IgD-negative memory B cell (primary cell): ENCODE data around the gene ANKRD44. TPM values are rescaled to one million over a fixed set of nuclear protein-coding genes. Genes with fewer than 3 reads are reported as not detected.
A peak's percentile ranks its signal among the peaks of the same experiment; 100 is the strongest.

Source experiments
- H3K27ac Mint-ChIP-seq, 3 donors: one replicate each; pipeline ENCODE4 v1.8.0; 2020 to 2022; ENCODE audit warnings: mild to moderate bottlenecking in 3 of 3, mixed read lengths in 3 of 3, moderate library complexity in 1 of 3
- H3K27me3 Mint-ChIP-seq: one replicate; pipeline ENCODE4 v1.8.0; 2021; ENCODE audit warnings: mixed read lengths
- H3K36me3 Mint-ChIP-seq: one replicate; pipeline ENCODE4 v1.8.0; 2020; ENCODE audit warnings: mild to moderate bottlenecking, mixed read lengths
- H3K4me1 Mint-ChIP-seq, 3 donors: one replicate each; pipeline ENCODE4 v1.8.0; 2020 to 2022; ENCODE audit warnings: mixed read lengths in 3 of 3, mild to moderate bottlenecking in 1 of 3
- H3K4me3 Mint-ChIP-seq, 4 donors: one replicate each; pipeline ENCODE4 v1.8.0; 2020 to 2022; ENCODE audit warnings: mild to moderate bottlenecking in 4 of 4, mixed read lengths in 4 of 4, moderate library complexity in 3 of 4
- H3K9me3 Mint-ChIP-seq, 3 donors: one replicate each; pipeline ENCODE4 v1.8.0; 2020 to 2021; ENCODE audit warnings: mixed read lengths in 3 of 3, mild to moderate bottlenecking in 1 of 3
- polyA plus RNA-seq: library from polyadenylated mRNA; unstranded; fragments of 300-500 nt; fragmentation: Illumina TruSeq; gene quantifications from one replicate; pipeline ENCODE4 v1.2.3, GENCODE V29; 2021

ANKRD44 gene
- polyA plus RNA-seq, 1 donor from 2014 or later = 91.6 TPM

DNA sequence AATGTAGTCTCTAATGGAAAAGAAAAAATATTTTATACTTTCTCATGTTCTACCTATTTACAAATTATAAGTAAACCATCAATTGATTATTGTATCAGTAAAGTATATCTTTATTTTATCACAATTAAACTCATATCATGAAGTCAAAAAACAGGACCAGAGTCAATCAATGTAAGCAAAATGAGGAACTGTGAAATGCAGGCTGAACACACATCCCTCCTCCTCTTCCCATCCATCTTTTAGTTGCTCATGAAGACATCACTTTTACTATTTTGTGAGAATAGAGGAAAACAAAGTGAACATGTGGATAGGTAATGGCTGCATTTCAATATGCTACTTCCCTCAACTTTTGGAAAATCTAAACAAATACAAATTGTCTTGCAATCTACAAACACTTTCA is 195.3 kb downstream of the ANKRD44 start:
- Mint-ChIP-seq H3K4me3 (no peak overlapping the region), H3K27me3 (no peaks in the 10 kb centered on the region), H3K4me1 (peaks cover 36 to 39% (median 36%) of the 10 kb centered on the region in 3 donors)

DNA sequence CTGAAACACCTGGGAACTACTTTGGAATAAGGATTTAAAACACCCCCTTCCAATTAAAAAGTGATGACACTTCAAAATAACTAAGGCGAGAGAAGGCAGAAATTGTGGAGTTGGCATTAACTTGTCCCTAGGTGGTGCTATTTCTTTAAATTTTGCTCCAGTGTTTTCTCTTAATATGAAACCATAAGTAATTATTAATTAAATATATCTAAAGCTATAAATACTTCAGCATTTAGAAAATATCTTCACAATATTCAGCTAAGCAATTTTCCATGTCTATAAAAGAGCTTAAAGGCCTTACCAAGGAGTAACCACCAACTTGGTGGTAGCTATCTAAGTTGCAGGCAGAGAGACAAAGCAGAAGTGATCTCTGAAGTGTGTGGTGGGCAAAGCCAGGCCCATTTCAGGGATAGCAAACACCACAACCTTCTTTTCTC is 197.3 kb downstream of the ANKRD44 start:
- no peaks in the 10 kb centered on the region for H3K9me3 Mint-ChIP-seq
- H3K27ac Mint-ChIP-seq = peak overlapping the region; percentile 58 to 95 (median 90)
- peak overlapping the region in 2 of 4 donors; percentile 28 to 35 for H3K4me3 Mint-ChIP-seq
- peaks cover 25 to 33% (median 32%) of the 10 kb centered on the region in 3 donors for H3K4me1 Mint-ChIP-seq
- no peaks in the 10 kb centered on the region for H3K27me3 Mint-ChIP-seq
- H3K36me3 Mint-ChIP-seq = peaks cover 7% of the 10 kb centered on the region

More for the DNA sequence above, 195.3 kb downstream of the ANKRD44 start:
- Mint-ChIP-seq H3K9me3 (no peaks in the 10 kb centered on the region), H3K36me3 (peaks cover 13% of the 10 kb centered on the region), H3K27ac (peak overlapping the region in 2 of 3 donors; percentile 8 to 84)

DNA sequence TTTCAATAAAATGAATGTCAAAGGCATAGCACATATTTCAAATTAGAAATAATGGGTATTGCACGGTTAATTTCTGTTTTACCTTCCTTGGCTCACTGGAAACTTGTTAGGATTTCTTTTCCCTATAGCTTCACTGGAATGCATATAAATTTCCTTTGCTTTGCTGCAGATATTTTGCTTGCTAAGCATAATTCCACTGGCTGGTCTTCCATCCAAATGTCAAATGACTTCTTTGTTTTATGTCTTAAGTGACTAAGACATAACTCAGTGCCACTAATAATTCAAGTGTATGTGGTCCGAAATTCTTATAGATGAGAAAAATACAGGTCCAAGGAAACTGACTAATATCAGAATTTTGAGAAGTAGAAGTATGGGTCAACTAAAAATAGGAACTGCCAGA is 201.3 kb downstream of the ANKRD44 start:
- Mint-ChIP-seq H3K36me3 (peaks cover 2% of the 10 kb centered on the region), H3K27me3 (no peaks in the 10 kb centered on the region), H3K27ac (peak overlapping the region in 1 of 3 donors; percentile 28), H3K4me3 (no peak overlapping the region), H3K4me1 (peaks cover 9 to 12% (median 11%) of the 10 kb centered on the region in 3 donors), H3K9me3 (no peaks in the 10 kb centered on the region)

DNA sequence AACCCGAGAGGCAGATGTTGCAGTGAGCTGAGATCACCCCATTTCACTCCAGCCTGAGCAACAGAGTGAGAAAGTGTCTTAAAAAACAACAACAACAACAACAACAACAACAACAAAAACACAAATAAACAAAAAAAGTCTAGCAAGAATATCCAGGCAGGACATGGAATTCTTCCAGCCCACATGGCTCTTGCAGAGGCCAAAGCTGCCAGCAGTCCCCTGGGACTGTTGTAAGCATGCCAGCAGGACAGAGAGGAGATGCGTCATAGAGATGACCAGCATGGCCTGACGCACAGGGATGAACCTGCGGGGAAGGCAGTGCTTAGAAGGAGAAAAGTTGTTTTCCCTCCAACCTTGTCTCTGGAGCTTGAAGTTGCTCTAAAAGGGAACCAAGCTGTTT is 201.8 kb downstream of the ANKRD44 start:
- no peak overlapping the region for H3K4me3 Mint-ChIP-seq
- no peaks in the 10 kb centered on the region for H3K9me3 Mint-ChIP-seq
- peaks cover 2% of the 10 kb centered on the region for H3K36me3 Mint-ChIP-seq
- H3K27me3 Mint-ChIP-seq = no peaks in the 10 kb centered on the region
- peak overlapping the region in 1 of 3 donors; percentile 53 for H3K27ac Mint-ChIP-seq
- peaks cover 8% of the 10 kb centered on the region in 3 donors for H3K4me1 Mint-ChIP-seq

DNA sequence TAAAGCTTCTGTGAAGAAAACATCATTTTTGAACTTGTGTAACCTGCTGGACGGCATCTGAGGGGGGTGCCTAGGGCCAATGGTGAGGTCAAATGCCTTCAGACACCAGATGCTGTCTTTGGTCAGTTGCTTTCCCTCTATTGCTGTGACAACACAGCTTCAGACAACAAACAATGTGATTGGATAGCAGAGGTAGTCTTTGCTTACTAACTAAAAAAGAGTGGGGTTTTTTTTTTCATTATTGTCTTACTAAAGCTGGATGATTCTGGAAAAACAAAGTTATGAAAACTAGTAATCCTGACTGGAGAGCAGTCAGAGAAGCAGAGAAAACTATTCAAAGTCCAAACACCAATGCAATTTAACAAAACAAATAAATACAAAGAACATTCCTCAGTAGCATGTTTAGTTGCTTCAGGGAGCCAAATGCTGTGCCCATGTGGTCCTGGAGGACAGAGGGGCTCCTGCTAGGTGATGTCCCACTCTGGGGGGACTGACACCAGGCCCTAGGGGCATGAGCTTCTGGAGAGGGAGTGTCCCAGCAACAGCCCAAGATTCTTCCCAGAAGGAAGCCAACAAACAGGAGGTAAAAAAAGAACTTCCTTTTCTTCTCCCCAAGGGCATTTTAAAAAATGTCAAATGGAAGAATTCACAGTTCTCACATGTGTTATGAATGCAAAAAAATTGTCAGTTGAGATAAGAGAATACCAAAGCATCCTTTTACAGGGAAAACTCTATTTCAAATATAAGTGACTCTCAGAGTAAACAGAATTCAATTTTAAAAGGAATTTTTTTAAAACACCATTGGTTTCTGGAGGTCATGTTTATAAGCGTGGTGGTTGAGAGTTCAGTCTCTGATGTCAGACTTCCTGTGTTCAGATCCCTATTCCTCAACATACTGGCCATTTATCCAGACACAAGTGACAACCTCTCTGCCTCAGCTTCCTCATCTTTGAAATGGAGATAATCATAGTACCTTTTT is 203.0 kb downstream of the ANKRD44 start:
- Mint-ChIP-seq H3K36me3 (peaks cover 2% of the 10 kb centered on the region), H3K27ac (peak overlapping the region in 1 of 3 donors; percentile 45)

DNA sequence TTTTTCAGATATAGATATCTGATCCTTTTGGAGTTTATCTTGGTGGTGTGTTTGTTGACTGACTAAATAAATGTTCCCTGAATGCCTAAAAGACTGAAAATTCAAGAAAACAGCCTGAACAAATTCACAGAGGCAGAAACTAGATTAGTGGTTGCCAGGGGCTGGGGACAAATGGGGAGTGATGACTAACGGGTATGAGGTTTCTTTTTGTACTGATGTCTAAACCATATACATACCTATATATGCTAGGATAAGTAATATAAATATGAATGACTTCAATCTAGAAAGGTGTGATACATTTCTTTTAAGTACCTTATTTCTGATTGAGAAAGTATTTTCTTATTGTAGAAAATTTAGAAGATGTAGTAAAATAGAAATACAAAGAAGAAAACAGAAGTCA is 207.2 kb downstream of the ANKRD44 start:
- Mint-ChIP-seq H3K27ac (no peak overlapping the region), H3K4me3 (no peak overlapping the region), H3K27me3 (no peaks in the 10 kb centered on the region), H3K4me1 (peaks cover 0 to 12% (median 4%) of the 10 kb centered on the region in 3 donors), H3K36me3 (peaks cover 5% of the 10 kb centered on the region), H3K9me3 (no peaks in the 10 kb centered on the region)

More for the DNA sequence above, 203.0 kb downstream of the ANKRD44 start:
- H3K9me3 Mint-ChIP-seq = no peaks in the 10 kb centered on the region
- H3K27me3 Mint-ChIP-seq = no peaks in the 10 kb centered on the region
- peaks cover 0 to 4% (median 0%) of the 10 kb centered on the region in 3 donors for H3K4me1 Mint-ChIP-seq
- no peak overlapping the region for H3K4me3 Mint-ChIP-seq

DNA sequence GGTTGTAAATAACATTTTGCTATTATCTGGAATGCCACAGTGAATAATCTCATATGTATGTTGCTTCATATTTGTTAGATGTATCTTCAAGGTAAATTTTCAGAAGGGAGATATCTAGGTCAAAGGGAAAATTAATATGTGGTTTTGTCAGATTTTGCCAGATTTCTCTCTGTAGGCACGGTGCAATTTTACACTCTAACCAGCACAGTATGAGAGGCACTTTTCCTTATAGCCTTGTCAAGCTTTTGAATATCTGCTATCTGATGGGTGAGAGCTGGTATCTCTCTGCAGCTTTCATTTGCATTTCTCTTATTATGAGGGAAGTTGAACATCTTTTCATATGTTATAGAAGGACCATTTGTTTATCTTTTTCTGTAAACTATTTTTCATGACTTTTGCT is 208.3 kb downstream of the ANKRD44 start:
- Mint-ChIP-seq H3K9me3 (no peaks in the 10 kb centered on the region), H3K4me3 (no peak overlapping the region), H3K4me1 (peaks cover 0 to 12% (median 4%) of the 10 kb centered on the region in 3 donors), H3K27ac (peak overlapping the region in 1 of 3 donors; percentile 34), H3K36me3 (peaks cover 5% of the 10 kb centered on the region), H3K27me3 (no peaks in the 10 kb centered on the region)

DNA sequence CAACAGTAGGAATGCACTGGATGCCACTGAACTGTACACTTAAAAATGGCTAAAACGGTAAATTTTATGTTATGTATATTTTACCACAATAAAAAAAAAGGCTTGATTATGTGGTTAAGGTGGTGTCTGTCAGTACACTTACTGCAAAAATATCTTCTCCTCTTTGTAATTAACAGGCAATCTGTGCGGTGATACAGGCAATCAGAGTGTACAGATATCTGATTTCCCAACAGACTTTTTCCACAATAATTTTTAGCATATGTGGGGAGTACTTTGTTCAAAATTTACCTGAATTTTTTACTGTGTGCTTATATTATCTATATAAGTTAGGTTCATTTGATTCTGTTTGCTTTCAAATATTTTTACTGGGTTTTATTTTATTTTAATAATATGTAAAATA is 209.1 kb downstream of the ANKRD44 start:
- H3K4me3 Mint-ChIP-seq = no peak overlapping the region
- H3K36me3 Mint-ChIP-seq = peaks cover 5% of the 10 kb centered on the region
- H3K4me1 Mint-ChIP-seq = peaks cover 0 to 12% (median 4%) of the 10 kb centered on the region in 3 donors
- H3K9me3 Mint-ChIP-seq = no peaks in the 10 kb centered on the region
- H3K27ac Mint-ChIP-seq = peak overlapping the region in 2 of 3 donors; percentile 35 to 48
- no peaks in the 10 kb centered on the region for H3K27me3 Mint-ChIP-seq

DNA sequence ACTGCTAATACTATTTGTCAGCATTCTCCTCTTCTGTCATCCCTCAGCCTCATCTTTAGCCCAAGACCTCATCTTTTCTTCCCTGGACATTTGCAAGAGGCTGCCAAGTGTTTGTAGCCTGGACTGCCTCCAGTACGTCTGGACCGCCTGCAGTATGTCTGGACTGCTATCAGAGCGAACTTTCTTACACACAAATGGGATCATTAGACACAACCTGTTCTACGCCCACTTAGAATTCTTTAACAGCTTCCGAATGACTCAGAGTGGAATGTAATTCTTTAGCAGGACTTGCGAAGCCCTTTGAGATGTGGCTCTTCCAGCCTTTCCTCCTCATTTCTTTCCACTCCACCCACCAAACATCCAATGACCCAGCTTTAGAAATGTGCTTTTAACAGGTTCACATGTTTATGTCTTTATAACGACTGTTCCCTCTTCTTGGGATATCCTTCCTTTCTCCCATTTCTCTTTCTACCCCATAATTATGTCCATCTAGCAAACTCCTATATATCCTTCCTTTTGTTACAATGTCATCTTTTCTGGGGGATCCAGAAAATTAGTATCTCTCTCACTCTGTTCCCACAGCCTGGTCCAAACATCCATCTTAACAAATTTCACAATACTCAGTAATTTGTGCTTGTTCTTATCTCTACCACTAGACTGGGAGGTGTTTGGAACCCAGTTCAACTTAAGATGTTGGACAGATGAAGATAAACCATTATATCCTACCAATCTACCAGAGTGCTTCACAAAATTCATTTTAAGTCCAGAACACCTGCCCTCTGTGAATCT is 212.8 kb downstream of the ANKRD44 start:
- Mint-ChIP-seq H3K27ac (peak overlapping the region in 2 of 3 donors; percentile 35 to 67), H3K4me1 (peaks cover 0 to 12% (median 4%) of the 10 kb centered on the region in 3 donors), H3K36me3 (peaks cover 5% of the 10 kb centered on the region), H3K4me3 (no peak overlapping the region), H3K27me3 (no peaks in the 10 kb centered on the region), H3K9me3 (no peaks in the 10 kb centered on the region)

DNA sequence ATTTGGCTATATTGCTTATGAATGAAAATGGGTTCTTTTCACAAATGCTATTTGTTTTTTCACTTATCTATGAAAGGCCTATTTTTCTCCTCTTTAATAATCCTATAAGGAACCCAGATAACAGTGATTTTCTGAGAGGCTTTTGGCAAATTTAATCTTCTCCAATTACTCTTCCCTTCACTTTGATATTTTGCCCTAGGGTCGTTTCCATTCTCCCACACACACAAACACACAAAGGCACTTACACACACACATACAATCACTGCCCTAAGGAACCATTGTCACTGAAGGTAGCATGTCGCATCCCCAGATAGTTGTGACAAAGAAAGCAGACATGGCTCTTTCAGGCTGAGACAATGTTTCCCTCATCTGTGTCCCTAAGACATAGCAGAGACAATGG is 213.9 kb downstream of the ANKRD44 start:
- peak overlapping the region in 1 of 3 donors; percentile 10 for H3K27ac Mint-ChIP-seq
- no peaks in the 10 kb centered on the region for H3K9me3 Mint-ChIP-seq
- peaks cover 0 to 5% (median 4%) of the 10 kb centered on the region in 3 donors for H3K4me1 Mint-ChIP-seq
- H3K27me3 Mint-ChIP-seq = no peaks in the 10 kb centered on the region
- H3K36me3 Mint-ChIP-seq = peaks cover 3% of the 10 kb centered on the region
- H3K4me3 Mint-ChIP-seq = no peak overlapping the region

DNA sequence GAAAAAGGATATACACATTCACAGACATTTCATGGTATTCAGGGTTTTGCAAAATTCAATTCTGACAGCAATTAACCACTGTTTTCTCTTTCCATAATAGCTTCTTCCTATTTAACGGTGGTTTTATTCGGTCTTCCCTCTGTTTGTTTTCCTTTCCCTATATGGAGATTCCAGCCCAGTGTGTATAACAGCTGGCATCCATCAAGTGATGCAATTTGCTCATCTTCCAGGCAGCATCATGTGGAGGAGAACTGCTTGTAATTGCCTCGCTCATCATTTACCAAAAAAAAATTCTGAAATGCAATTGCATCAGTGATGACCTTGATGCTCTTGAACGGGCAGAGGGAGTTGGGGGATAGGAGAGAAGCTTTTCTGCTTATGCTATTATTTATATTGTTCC is 218.1 kb downstream of the ANKRD44 start:
- H3K36me3 Mint-ChIP-seq = peaks cover 2% of the 10 kb centered on the region
- no peaks in the 10 kb centered on the region for H3K9me3 Mint-ChIP-seq
- H3K27ac Mint-ChIP-seq = peak overlapping the region in 1 of 3 donors; percentile 31
- no peaks in the 10 kb centered on the region for H3K27me3 Mint-ChIP-seq
- H3K4me1 Mint-ChIP-seq = peaks cover 7 to 13% (median 8%) of the 10 kb centered on the region in 3 donors
- H3K4me3 Mint-ChIP-seq = no peak overlapping the region

DNA sequence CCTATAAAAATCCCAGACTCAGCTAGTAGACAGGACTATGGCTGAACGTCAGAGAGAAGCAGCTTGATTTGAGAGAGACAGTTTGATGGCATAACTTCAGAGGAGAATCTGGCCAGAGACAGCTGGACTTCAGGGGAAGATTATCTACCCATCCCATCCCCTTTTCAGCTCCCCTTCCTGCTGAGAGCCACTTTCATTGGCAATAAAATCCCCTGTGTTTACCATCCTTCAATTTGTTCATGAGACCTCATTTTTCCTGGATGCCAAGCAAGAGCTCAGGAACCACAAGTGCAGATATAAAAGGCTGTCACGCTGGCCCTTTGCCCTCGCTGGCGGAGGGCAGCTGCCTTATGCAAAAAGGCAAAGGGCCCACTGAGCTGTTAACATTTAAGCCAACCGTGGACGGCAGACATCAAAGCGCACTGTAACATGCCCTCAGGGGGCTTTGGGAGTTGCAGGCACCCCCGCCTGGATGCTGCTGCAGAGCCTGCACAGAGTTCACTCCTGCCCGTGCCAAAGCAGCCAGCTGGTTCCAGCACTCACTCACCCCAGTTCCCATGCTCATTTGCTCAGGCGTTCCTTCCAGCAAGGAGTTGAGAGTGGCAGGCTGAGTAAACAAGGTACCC is 219.7 kb downstream of the ANKRD44 start:
- H3K27me3 Mint-ChIP-seq = no peaks in the 10 kb centered on the region
- peaks cover 16 to 19% (median 18%) of the 10 kb centered on the region in 3 donors for H3K4me1 Mint-ChIP-seq
- peak overlapping the region in 2 of 3 donors; percentile 14 to 91 for H3K27ac Mint-ChIP-seq
- peaks cover 2% of the 10 kb centered on the region for H3K36me3 Mint-ChIP-seq
- H3K4me3 Mint-ChIP-seq = no peak overlapping the region
- no peaks in the 10 kb centered on the region for H3K9me3 Mint-ChIP-seq

DNA sequence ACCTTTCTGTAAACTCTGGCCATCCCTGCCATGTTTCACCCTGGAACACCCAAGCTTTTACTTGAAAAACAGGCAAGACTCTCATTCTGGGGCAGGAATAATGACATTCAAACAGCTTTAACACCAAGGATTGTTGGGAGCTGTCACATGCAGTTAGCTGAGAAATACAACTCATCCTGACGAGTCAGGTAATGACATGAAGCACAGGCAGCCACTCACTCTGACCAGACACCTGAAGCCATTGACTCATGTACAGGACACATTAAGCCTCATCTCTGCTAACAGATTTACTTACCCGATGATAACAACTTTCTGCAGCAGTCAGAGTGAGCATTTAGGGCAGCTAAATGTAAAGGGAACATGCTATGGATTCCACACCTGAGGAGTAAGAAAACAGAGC is 220.9 kb downstream of the ANKRD44 start:
- peaks cover 16 to 21% (median 18%) of the 10 kb centered on the region in 3 donors for H3K4me1 Mint-ChIP-seq

DNA sequence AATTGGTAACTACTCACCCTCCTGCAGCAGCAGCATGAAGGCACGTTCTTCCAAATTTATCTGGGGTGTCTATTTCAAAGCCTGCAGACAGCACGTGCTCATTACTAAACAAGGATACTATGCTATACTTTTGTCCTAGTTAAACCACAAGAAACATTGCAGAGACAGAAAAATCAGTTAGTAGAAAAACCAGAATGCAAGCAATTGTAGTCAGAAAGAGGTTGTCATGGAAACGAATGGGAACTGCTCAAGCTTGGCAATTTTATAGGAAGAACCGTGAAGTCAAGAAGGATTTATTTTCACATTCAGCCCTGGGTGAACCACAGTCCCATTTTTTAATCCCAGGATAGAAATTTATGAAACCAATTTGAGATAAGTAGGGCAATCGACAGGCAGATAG is 221.9 kb downstream of the ANKRD44 start:
- no peaks in the 10 kb centered on the region for H3K9me3 Mint-ChIP-seq
- no peaks in the 10 kb centered on the region for H3K27me3 Mint-ChIP-seq
- peaks cover 16 to 21% (median 18%) of the 10 kb centered on the region in 3 donors for H3K4me1 Mint-ChIP-seq
- peak overlapping the region; percentile 60 to 92 (median 91) for H3K27ac Mint-ChIP-seq
- H3K36me3 Mint-ChIP-seq = peaks cover 2% of the 10 kb centered on the region
- H3K4me3 Mint-ChIP-seq = peak overlapping the region in 1 of 4 donors; percentile 74

More for the DNA sequence above, 220.9 kb downstream of the ANKRD44 start:
- Mint-ChIP-seq H3K27me3 (no peaks in the 10 kb centered on the region), H3K9me3 (no peaks in the 10 kb centered on the region), H3K27ac (peak overlapping the region; percentile 60 to 91 (median 77)), H3K36me3 (peaks cover 2% of the 10 kb centered on the region), H3K4me3 (no peak overlapping the region)
